SK-N-SH treated with all-trans-retinoic acid at 6 μM for 48 hours (cell line): ENCODE measurements around the gene KRT80.

Experiments used
- ATAC-seq: fragments of 200-7000 bp; cut with Tn5 transposase; 3 replicates; pipeline ENCODE4 v1.9.1; 2020; ENCODE audit warnings: mild to moderate bottlenecking, moderate library complexity
- BACH2 ChIP-seq: fragments of 250-450 bp; sonication (Bioruptor Pico); IDR thresholded peaks from 2 replicates; pipeline ENCODE4 v1.9.0; 2021; ENCODE audit warnings: mild to moderate bottlenecking, borderline replicate concordance
- CSDC2 ChIP-seq: fragments of 250-450 bp; sonication (Bioruptor Pico); IDR thresholded peaks from 2 replicates; pipeline ENCODE4 v1.5.0; 2020; ENCODE audit warnings: mild to moderate bottlenecking, moderate library complexity
- GLIS3 ChIP-seq: fragments of 250-450 bp; sonication (Bioruptor Pico); IDR thresholded peaks from 2 replicates; pipeline ENCODE4 v1.5.0; 2020; ENCODE audit warnings: mild to moderate bottlenecking, moderate library complexity
- ISL1 ChIP-seq: fragments of 250-450 bp; sonication (Bioruptor Pico); IDR thresholded peaks from 2 replicates; pipeline ENCODE4 v2.1.2; 2022; ENCODE audit warnings: mild to moderate bottlenecking, moderate library complexity
- OSR1 ChIP-seq: fragments of 250-450 bp; sonication (Bioruptor Pico); IDR thresholded peaks from 2 replicates; pipeline ENCODE4 v1.8.0; 2022; ENCODE audit warnings: moderate library complexity, mild to moderate bottlenecking, inconsistent platforms
- RARB ChIP-seq: fragments of 250-450 bp; sonication (Bioruptor Pico); IDR thresholded peaks from 2 replicates; pipeline ENCODE4 v1.8.0; 2021; ENCODE audit warnings: mild to moderate bottlenecking, moderate library complexity
- SNAI2 ChIP-seq: fragments of 250-450 bp; sonication (Bioruptor Pico); IDR thresholded peaks from 2 replicates; pipeline ENCODE4 v1.5.0; 2020; ENCODE audit warnings: mild to moderate bottlenecking, moderate library complexity
- TOX ChIP-seq: fragments of 250-450 bp; sonication (Bioruptor Pico); IDR thresholded peaks from 2 replicates; pipeline ENCODE4 v1.8.0; 2021; ENCODE audit warnings: mild to moderate bottlenecking, moderate library complexity, borderline replicate concordance
- ZC3H10 ChIP-seq: fragments of 250-450 bp; sonication (Bioruptor Pico); IDR thresholded peaks from 2 replicates; pipeline ENCODE4 v1.5.1; 2021; ENCODE audit warnings: mild to moderate bottlenecking, moderate library complexity
- ZFP3 ChIP-seq: fragments of 250-450 bp; sonication (Bioruptor Pico); IDR thresholded peaks from 2 replicates; pipeline ENCODE4 v1.5.0; 2020; ENCODE audit warnings: mild to moderate bottlenecking, moderate library complexity
- ZFP30 ChIP-seq: fragments of 450-650 bp; formaldehyde crosslinking; IDR thresholded peaks from 2 replicates; pipeline ENCODE4 v1.5.0; 2022; ENCODE audit warnings: mild to moderate bottlenecking, moderate library complexity
- ZNF565 ChIP-seq: fragments of 450-650 bp; formaldehyde crosslinking; conservative IDR thresholded peaks from 2 replicates; pipeline ENCODE4 v1.5.0; 2020; ENCODE audit warnings: low read depth, mild to moderate bottlenecking, moderate library complexity
- ZNF70 ChIP-seq: fragments of 450-650 bp; formaldehyde crosslinking; IDR thresholded peaks from 2 replicates; pipeline ENCODE4 v1.5.0; 2020; ENCODE audit warnings: mild to moderate bottlenecking, moderate library complexity
- ZNF8 ChIP-seq: fragments of 450-650 bp; formaldehyde crosslinking; IDR thresholded peaks from 2 replicates; pipeline ENCODE4 v1.5.0; 2020; ENCODE audit warnings: mild to moderate bottlenecking, moderate library complexity
- TF ChIP-seq, protein P1 (sequence below): fragments of 250-450 bp; sonication (Bioruptor Pico); IDR thresholded peaks from 2 replicates; pipeline ENCODE4 v1.5.1; 2020; ENCODE audit warnings: low read depth, mild to moderate bottlenecking, moderate library complexity
- TF ChIP-seq, protein P2 (sequence below): fragments of 250-450 bp; sonication (Bioruptor Pico); IDR thresholded peaks from 2 replicates; pipeline ENCODE4 v1.8.0; 2020; ENCODE audit warnings: mild to moderate bottlenecking, moderate library complexity, borderline replicate concordance
- TF ChIP-seq, protein P3 (sequence below): fragments of 250-450 bp; sonication (Bioruptor Pico); IDR thresholded peaks from 2 replicates; pipeline ENCODE4 v1.5.1; 2021; ENCODE audit warnings: mild to moderate bottlenecking, moderate library complexity
- TF ChIP-seq, protein P4 (sequence below): fragments of 250-450 bp; sonication (Bioruptor Pico); IDR thresholded peaks from 2 replicates; pipeline ENCODE4 v1.8.0; 2021; ENCODE audit warnings: low read depth, mild to moderate bottlenecking, moderate library complexity, borderline replicate concordance
- TF ChIP-seq, protein P5 (sequence below): fragments of 250-450 bp; sonication (Bioruptor Pico); IDR thresholded peaks from 2 replicates; pipeline ENCODE4 v1.5.0; 2020; ENCODE audit warnings: mild to moderate bottlenecking, moderate library complexity

KRT80 gene

DNA sequence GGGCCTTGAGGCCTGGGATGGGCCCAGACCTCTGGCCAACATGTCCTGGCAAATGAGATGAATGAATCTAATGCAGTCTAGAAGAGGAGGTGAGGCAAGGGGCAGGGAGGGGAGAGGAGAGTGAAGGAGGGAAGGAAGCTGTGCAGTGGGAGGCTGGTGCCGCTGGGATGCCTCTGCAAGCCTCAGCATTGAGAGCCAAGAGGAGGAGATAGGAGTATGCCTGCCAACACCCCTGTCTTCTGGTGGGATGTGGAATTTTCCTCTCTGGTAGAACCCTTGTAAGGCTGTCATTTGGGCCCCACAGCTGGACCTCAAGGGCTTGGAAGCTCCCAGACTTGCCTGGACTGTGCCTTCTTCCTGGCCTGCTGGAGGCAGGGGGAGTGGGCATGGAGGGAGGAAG lies 21.9 kb downstream of the KRT80 start:
- no peak for TF ChIP-seq ZFP30 (CRISPR knock-in tag)
- TF ChIP-seq, protein P1, sequence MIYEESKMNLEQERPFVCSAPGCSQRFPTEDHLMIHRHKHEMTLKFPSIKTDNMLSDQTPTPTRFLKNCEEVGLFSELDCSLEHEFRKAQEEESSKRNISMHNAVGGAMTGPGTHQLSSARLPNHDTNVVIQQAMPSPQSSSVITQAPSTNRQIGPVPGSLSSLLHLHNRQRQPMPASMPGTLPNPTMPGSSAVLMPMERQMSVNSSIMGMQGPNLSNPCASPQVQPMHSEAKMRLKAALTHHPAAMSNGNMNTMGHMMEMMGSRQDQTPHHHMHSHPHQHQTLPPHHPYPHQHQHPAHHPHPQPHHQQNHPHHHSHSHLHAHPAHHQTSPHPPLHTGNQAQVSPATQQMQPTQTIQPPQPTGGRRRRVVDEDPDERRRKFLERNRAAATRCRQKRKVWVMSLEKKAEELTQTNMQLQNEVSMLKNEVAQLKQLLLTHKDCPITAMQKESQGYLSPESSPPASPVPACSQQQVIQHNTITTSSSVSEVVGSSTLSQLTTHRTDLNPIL (CRISPR knock-in tag): no peak
- no peak for TF ChIP-seq ZNF70 (CRISPR knock-in tag)
- TF ChIP-seq OSR1 (CRISPR knock-in tag): no peak
- no peak for TF ChIP-seq RARB (CRISPR knock-in tag)
- TF ChIP-seq ISL1 (CRISPR knock-in tag): no peak
- no peak for TF ChIP-seq ZNF565 (CRISPR knock-in tag)
- no peak; the same call in 2 of the 3 replicates for ATAC-seq

DNA sequence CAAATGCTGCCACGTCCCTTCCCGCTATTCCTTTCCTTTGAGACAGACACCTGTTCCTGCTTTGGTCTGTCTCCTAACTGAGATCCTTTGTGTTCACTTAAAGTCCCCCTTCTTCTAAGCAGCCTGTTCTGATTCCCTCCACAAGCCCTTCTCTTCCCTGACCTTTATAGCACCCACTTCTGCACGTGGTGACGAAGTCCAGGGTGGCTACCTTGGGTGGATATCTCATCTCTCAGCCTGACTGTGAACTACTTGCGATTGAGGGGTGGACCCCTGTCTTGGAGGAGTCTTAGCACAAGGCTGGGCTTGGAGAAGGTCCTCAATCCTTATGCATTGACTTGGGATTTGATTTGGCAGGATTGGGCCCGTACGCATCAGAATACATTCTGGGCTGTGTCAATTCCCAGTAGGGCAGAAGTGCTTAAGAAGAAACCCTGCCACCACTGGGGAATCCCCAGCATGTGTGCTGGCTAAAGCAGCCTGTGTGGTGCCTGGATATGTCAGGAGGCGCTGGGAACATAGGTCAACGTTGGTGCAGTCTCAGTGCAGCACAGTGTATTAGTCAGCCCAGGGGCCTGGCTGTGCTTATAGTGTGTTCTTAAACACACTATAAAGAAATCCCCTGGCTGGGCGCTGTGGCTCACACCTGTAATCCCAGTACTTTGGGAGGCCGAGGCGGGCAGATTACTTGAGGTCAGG lies 23.6 kb downstream of the KRT80 start:
- TF ChIP-seq ZC3H10 (CRISPR knock-in tag) (no peak), SNAI2 (CRISPR knock-in tag) (no peak), ISL1 (CRISPR knock-in tag) (no peak), GLIS3 (CRISPR knock-in tag) (no peak), OSR1 (CRISPR knock-in tag) (no peak), ZNF565 (CRISPR knock-in tag) (no peak)
- TF ChIP-seq, protein P2, sequence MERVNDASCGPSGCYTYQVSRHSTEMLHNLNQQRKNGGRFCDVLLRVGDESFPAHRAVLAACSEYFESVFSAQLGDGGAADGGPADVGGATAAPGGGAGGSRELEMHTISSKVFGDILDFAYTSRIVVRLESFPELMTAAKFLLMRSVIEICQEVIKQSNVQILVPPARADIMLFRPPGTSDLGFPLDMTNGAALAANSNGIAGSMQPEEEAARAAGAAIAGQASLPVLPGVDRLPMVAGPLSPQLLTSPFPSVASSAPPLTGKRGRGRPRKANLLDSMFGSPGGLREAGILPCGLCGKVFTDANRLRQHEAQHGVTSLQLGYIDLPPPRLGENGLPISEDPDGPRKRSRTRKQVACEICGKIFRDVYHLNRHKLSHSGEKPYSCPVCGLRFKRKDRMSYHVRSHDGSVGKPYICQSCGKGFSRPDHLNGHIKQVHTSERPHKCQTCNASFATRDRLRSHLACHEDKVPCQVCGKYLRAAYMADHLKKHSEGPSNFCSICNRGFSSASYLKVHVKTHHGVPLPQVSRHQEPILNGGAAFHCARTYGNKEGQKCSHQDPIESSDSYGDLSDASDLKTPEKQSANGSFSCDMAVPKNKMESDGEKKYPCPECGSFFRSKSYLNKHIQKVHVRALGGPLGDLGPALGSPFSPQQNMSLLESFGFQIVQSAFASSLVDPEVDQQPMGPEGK (CRISPR knock-in tag): no peak
- TF ChIP-seq, protein P3, sequence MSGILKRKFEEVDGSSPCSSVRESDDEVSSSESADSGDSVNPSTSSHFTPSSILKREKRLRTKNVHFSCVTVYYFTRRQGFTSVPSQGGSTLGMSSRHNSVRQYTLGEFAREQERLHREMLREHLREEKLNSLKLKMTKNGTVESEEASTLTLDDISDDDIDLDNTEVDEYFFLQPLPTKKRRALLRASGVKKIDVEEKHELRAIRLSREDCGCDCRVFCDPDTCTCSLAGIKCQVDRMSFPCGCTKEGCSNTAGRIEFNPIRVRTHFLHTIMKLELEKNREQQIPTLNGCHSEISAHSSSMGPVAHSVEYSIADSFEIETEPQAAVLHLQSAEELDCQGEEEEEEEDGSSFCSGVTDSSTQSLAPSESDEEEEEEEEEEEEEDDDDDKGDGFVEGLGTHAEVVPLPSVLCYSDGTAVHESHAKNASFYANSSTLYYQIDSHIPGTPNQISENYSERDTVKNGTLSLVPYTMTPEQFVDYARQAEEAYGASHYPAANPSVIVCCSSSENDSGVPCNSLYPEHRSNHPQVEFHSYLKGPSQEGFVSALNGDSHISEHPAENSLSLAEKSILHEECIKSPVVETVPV (CRISPR knock-in tag): no peak
- TF ChIP-seq, protein P4, sequence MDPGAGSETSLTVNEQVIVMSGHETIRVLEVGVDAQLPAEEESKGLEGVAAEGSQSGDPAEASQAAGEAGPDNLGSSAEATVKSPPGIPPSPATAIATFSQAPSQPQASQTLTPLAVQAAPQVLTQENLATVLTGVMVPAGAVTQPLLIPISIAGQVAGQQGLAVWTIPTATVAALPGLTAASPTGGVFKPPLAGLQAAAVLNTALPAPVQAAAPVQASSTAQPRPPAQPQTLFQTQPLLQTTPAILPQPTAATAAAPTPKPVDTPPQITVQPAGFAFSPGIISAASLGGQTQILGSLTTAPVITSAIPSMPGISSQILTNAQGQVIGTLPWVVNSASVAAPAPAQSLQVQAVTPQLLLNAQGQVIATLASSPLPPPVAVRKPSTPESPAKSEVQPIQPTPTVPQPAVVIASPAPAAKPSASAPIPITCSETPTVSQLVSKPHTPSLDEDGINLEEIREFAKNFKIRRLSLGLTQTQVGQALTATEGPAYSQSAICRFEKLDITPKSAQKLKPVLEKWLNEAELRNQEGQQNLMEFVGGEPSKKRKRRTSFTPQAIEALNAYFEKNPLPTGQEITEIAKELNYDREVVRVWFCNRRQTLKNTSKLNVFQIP (CRISPR knock-in tag): no peak
- peak; percentile 10; the same call in 2 of the 3 replicates for ATAC-seq

DNA sequence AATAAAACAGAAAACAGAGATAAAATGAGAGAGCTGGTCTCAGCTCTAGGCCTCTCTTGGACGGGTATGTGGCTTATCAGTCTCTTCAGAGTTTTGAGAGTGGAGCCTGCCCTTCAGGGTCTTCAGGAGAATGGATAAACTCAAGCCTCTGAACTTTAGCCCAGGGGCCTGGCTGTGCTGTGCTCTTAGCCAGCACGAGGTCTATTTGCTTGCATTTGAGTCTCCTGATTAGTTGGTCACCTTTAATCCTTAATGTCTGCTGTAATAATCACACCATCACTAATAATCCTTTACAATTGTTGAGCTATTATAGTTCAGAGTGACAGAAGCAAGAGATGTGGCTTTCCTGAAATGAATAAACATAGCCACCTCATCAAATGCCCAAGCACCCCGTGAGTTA lies 24.3 kb downstream of the KRT80 start:
- TF ChIP-seq ISL1 (CRISPR knock-in tag) (no peak), CSDC2 (CRISPR knock-in tag) (no peak), TOX (no peak), BACH2 (no peak), ZFP3 (CRISPR knock-in tag) (no peak), ZC3H10 (CRISPR knock-in tag) (no peak), ZNF8 (CRISPR knock-in tag) (no peak), OSR1 (CRISPR knock-in tag) (no peak), SNAI2 (CRISPR knock-in tag) (no peak)
- TF ChIP-seq, protein P2 (CRISPR knock-in tag): no peak
- TF ChIP-seq, protein P3 (CRISPR knock-in tag): no peak
- TF ChIP-seq, protein P5, sequence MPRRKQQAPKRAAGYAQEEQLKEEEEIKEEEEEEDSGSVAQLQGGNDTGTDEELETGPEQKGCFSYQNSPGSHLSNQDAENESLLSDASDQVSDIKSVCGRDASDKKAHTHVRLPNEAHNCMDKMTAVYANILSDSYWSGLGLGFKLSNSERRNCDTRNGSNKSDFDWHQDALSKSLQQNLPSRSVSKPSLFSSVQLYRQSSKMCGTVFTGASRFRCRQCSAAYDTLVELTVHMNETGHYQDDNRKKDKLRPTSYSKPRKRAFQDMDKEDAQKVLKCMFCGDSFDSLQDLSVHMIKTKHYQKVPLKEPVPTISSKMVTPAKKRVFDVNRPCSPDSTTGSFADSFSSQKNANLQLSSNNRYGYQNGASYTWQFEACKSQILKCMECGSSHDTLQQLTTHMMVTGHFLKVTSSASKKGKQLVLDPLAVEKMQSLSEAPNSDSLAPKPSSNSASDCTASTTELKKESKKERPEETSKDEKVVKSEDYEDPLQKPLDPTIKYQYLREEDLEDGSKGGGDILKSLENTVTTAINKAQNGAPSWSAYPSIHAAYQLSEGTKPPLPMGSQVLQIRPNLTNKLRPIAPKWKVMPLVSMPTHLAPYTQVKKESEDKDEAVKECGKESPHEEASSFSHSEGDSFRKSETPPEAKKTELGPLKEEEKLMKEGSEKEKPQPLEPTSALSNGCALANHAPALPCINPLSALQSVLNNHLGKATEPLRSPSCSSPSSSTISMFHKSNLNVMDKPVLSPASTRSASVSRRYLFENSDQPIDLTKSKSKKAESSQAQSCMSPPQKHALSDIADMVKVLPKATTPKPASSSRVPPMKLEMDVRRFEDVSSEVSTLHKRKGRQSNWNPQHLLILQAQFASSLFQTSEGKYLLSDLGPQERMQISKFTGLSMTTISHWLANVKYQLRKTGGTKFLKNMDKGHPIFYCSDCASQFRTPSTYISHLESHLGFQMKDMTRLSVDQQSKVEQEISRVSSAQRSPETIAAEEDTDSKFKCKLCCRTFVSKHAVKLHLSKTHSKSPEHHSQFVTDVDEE (CRISPR knock-in tag): no peak
- TF ChIP-seq, protein P4 (CRISPR knock-in tag): no peak
- ATAC-seq: no peak
